Stimulated activated naive CD8-positive, alpha-beta T cell treated with anti-CD3 and anti-CD28 coated beads, Interleukin-15, amount 100 ng/mL, for 72 hours (primary cell): ENCODE data around the gene TBKBP1.

Source experiments
- ATAC-seq: fragments of 150-1000 bp; cut with Tn5 transposase; 2 replicates; pipeline ENCODE4 v1.10.0; 2021; ENCODE audit warnings: mild to moderate bottlenecking, moderate library complexity
- DNase-seq, 2 donors: peaks; one replicate each; pipeline ENCODE4 v3.0.0; 2021 to 2022
- H3K27ac Mint-ChIP-seq, 2 donors: one replicate each; pipeline ENCODE4 v1.8.0; 2022; ENCODE audit warnings: mild to moderate bottlenecking in 2 of 2, mixed read lengths in 2 of 2, moderate library complexity in 2 of 2
- H3K27me3 Mint-ChIP-seq: one replicate; pipeline ENCODE4 v1.8.0; 2022; ENCODE audit warnings: mixed read lengths
- H3K4me1 Mint-ChIP-seq: one replicate; pipeline ENCODE4 v1.8.0; 2022; ENCODE audit warnings: mild to moderate bottlenecking, mixed read lengths
- H3K4me3 Mint-ChIP-seq, 2 donors: one replicate each; pipeline ENCODE4 v1.8.0; 2022; ENCODE audit warnings: mild to moderate bottlenecking in 2 of 2, mixed read lengths in 2 of 2, moderate library complexity in 1 of 2
- H3K9me3 Mint-ChIP-seq, 2 donors: one replicate each; pipeline ENCODE4 v1.8.0; 2022; ENCODE audit warnings: mixed read lengths in 2 of 2

The TBKBP1 gene

DNA sequence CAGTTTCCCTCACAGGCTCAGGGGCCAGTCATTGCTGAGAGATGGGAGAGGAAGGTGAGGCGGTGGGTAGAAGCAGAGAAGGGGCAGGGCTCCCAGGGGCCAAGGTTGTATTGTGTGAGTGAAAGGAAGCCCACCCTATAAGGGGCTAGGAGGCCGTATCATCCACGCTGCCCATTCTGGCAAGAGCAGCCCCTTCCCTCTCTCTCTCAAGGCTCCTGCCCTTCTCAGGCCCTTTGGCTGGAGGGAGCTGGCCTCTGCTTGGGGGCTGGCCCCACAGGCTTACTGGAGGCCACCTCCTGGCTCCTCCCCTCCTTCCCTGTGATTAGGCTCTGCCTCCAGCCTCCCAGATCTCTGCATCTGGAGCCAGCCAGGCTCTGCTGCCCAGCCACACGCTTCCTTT, 7.6 kb downstream of the TBKBP1 start:
- peaks cover 95% of the 10 kb centered on the region for H3K4me1 Mint-ChIP-seq
- no peaks in the 10 kb centered on the region for H3K27me3 Mint-ChIP-seq
- ATAC-seq (no peak), DNase-seq (peak in 1 of 2 donors; percentile 7)
- peak overlapping the region in 1 of 2 donors; percentile 95 for H3K27ac Mint-ChIP-seq
- H3K4me3 Mint-ChIP-seq = peak overlapping the region; percentile 63 to 72
- no peaks in the 10 kb centered on the region for H3K9me3 Mint-ChIP-seq

DNA sequence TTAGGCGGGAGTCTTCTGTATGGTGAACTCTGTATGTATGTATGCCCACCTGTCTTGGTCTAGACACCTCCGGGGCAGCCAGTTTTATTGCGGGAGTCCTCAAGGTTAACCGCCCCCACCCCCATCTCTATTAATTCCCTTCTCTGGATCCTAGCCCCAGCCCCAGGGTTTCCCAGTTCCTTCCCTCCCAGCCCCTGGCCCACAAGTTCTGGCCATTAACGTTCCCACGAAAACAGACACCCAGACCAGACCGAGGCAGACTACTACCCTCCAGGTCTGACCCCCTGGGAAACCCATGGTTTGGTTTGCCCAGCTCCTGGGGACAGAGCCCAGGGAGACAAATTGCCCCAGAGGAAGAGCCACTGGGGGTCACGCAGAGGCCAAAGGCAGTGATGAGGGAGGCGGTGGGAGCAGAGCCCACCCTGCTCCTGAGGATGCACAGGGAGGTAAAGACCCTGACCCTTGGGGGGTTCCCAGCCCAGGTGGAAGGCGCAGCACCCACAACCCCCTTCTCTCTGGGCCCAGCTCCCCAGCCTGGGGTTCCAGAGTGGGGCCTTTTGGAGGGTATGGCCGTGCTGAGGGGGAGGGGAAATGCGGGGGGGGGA, 8.5 kb downstream of the TBKBP1 start:
- H3K4me3 Mint-ChIP-seq = peak overlapping the region; percentile 63 to 72
- no peak for ATAC-seq
- peak overlapping the region; percentile 80 to 86 for H3K27ac Mint-ChIP-seq

DNA sequence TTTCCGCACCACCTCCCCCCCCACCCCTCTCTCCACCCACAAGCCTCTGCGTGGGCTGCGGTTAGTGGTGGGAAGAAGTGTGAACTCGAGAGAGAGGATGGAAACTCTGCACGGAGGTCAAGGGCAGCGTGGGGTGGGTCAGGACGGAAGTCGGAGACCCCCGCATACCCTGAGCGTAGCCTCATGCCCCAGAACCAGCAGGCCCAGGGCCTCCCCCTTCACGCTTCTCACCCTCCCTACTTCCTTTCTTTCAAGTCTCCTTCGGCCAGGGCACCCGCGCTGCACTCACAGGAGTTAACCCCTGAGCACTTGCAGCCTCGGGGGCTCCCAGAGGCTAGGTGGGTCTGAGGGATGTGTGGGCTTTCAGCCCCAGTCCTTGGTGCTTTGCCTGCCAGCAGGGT, 9.2 kb downstream of the TBKBP1 start:
- no peaks in the 10 kb centered on the region for H3K9me3 Mint-ChIP-seq
- H3K4me3 Mint-ChIP-seq = peak overlapping the region; percentile 79 to 90
- H3K27ac Mint-ChIP-seq = peak overlapping the region; percentile 91 to 94
- peaks cover 92% of the 10 kb centered on the region for H3K4me1 Mint-ChIP-seq
- no peaks in the 10 kb centered on the region for H3K27me3 Mint-ChIP-seq
- ATAC-seq = peak; percentile 52
- DNase-seq = peak; percentile 56 to 80

More for the DNA sequence above, 8.5 kb downstream of the TBKBP1 start:
- Mint-ChIP-seq H3K27me3 (no peaks in the 10 kb centered on the region), H3K4me1 (peaks cover 95% of the 10 kb centered on the region), H3K9me3 (no peaks in the 10 kb centered on the region)
- DNase-seq = peak in 1 of 2 donors; percentile 3

DNA sequence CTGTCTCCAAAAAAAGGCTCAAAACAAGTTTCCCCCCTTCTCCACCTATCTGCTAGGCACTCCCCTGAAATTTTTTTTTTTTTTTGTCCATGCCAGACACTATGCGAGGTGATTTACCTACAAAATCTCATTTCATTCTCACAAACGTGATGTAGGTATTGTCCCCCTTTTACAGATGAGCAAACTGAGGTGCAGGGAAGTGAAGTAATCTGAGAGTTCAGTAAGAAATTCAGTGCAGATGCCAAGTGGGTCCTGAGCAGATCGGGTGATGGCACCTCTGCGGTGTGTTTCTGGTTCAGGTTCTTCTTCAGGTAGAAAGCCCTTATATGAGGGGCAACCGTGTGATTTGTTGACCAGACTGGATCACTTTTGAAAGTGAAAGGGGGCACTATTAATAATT, 9.7 kb downstream of the TBKBP1 start:
- H3K27me3 Mint-ChIP-seq = no peaks in the 10 kb centered on the region
- DNase-seq (no peak), ATAC-seq (no peak)
- H3K4me1 Mint-ChIP-seq = peaks cover 87% of the 10 kb centered on the region
- H3K27ac Mint-ChIP-seq = peak overlapping the region; percentile 91 to 94
- H3K9me3 Mint-ChIP-seq = no peaks in the 10 kb centered on the region
- H3K4me3 Mint-ChIP-seq = peak overlapping the region; percentile 79 to 90

DNA sequence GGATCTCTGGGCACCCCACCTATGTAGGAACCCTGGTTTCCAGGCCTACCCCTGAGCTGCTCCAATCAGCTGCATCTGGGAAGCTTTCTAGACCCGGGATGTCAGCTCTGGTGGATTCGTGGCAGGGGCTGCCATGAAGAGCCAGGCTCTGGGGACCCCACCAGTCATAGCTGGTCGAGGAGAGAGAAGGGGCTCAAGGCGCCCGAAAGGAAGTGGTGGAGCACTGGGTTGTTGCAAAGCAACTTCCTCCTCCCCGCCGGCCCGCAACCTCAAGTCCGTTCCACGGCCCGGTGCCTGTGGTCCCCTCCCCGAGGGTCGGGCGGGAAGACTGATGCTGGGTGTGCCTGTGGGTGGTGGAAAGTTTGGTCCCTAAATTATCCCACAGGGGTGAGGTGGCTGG, 10.2 kb downstream of the TBKBP1 start:
- Mint-ChIP-seq H3K4me1 (peaks cover 83% of the 10 kb centered on the region), H3K4me3 (peak overlapping the region; percentile 79 to 90), H3K27me3 (no peaks in the 10 kb centered on the region), H3K27ac (peak overlapping the region; percentile 93 to 94), H3K9me3 (no peaks in the 10 kb centered on the region)
- DNase-seq = peak; percentile 26 to 39
- ATAC-seq = no peak

DNA sequence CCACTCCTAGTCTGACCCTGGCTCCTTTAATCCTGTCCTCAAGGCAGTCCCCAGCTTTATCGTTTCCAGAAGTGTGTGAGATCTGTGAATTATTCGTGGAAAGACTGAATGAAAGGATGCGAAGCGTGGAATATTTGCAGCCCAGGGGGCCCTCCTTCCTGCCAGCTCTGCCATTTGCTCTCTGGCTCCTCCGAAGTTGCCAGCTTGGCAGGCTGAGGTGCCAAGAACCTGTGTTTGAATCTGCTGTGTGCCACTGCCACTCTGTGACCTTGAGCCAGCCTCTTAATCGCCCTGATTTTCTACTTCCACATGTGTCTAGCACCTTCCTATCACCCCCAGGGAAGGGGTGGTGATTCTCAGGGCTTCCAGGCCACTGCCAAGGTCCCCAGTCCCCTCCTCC, 10.8 kb downstream of the TBKBP1 start:
- no peaks in the 10 kb centered on the region for H3K9me3 Mint-ChIP-seq
- H3K4me3 Mint-ChIP-seq = peak overlapping the region; percentile 79 to 90
- peaks cover 81% of the 10 kb centered on the region for H3K4me1 Mint-ChIP-seq
- ATAC-seq = no peak
- peak overlapping the region in 1 of 2 donors; percentile 94 for H3K27ac Mint-ChIP-seq
- no peak for DNase-seq
- H3K27me3 Mint-ChIP-seq = no peaks in the 10 kb centered on the region

DNA sequence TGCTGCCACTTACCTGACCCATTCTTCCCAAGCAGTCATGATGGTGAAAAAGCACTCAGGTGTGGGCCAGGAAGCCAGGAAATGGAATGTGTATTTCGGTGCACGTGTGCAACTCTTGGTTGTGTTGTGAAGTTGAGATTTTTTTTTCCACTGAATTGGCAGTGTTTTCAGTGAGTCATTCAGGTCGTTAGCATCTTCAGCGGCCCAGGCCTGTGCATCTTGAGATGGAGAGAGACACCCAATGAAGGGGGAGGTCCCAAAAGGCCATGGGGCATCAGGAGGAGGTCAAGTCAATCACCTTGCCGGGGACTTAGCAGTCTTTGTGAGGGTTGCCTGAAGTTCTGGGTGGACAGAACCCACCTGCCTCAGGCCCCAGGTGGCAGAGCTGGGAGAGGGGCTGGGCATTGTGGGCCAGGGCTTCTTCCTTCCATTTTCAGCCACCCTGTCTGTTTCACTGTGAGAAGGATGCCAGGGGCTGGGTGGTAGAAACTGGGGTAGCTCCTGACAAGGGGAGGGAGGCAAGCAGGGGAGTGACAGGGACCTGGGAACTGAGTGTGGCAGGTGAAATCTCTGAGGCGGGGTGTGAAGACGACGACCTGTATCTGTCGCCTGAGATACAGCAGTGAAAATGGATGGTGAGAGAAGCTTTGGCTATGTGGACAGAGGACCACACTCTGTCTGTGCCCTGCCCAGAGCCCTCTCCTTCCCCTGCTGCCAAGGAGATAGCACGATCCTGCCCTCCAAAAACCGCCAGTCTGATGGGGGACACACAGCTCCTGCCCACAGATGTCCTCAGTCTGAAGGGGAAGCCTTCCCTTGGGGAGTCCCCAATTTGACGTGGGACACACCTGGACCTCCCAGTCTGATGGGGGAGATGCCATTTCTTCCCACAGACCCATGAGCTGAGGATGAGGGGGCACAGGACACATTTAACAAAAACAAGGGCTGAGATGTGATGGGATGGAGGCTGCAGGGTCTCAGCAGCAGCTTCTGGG, 11.9 kb downstream of the TBKBP1 start:
- Mint-ChIP-seq H3K27ac (peak overlapping the region; percentile 94 to 98), H3K9me3 (no peaks in the 10 kb centered on the region), H3K4me1 (peaks cover 85% of the 10 kb centered on the region)

DNA sequence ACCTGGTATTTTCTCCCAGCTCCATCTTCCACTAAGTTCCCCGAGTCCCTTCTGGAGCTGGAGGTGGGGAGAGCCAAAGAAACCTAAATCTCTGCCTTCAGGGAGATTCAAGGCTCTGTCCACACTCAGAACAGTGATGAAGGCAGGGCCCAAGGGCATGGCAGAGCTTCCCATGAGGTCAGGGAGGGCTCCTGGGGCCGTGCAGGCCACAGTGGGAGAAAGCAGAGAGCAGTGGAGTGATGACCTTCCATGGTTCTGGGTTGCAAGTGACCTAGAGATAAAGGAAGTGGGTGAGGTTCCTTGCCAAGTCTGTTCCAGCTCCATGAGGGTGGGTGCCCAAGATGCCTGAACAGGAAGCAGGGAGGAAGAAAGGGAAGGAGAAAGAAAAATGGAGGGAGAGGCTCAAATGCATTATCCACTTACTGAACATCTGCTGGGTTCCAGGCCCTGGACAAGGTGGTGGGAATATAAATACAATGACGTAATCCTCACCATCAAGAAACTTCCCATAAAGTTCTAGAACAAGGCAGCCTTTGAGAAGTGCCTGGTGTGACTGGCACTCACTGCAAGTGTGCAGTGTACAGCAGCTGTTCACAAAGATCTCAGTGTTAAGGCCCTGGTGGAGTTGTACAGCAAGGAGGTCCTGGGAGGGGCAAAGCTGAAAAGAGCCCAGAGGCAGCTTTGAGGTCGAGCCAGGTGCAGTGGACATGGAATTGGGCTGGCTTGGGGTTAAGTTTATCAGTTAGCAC, 13.3 kb downstream of the TBKBP1 start:
- Mint-ChIP-seq H3K27ac (peak overlapping the region in 1 of 2 donors; percentile 7), H3K4me1 (peaks cover 85% of the 10 kb centered on the region), H3K9me3 (no peaks in the 10 kb centered on the region), H3K4me3 (peak overlapping the region; percentile 79 to 90), H3K27me3 (no peaks in the 10 kb centered on the region)
- DNase-seq (no peak), ATAC-seq (no peak)

More for the DNA sequence above, 11.9 kb downstream of the TBKBP1 start:
- DNase-seq (peak; percentile 20 to 61), ATAC-seq (peak; percentile 37)
- peak overlapping the region; percentile 79 to 90 for H3K4me3 Mint-ChIP-seq
- H3K27me3 Mint-ChIP-seq = no peaks in the 10 kb centered on the region

DNA sequence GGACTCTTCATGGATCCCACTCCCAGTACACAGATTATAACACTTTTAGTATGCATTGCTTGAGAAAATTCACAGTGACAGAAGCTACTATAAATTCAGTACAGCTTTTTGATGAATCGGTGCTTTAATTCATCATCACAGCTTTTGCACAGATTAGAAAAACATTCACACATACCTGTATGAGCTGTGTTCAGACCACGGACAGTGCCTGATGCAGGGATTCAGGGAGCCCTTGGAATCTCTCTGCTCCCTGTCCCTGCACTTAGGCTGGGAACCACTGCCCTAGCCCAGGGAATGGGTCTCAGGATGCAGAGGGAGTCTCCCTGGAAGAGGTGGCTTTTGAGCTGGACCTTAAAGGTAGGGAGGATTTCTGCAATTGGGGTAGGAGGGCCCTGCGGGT, 13.9 kb downstream of the TBKBP1 start:
- ATAC-seq (no peak), DNase-seq (no peak)
- Mint-ChIP-seq H3K4me1 (peaks cover 85% of the 10 kb centered on the region), H3K27me3 (no peaks in the 10 kb centered on the region), H3K4me3 (no peak overlapping the region), H3K9me3 (no peaks in the 10 kb centered on the region), H3K27ac (no peak overlapping the region)

DNA sequence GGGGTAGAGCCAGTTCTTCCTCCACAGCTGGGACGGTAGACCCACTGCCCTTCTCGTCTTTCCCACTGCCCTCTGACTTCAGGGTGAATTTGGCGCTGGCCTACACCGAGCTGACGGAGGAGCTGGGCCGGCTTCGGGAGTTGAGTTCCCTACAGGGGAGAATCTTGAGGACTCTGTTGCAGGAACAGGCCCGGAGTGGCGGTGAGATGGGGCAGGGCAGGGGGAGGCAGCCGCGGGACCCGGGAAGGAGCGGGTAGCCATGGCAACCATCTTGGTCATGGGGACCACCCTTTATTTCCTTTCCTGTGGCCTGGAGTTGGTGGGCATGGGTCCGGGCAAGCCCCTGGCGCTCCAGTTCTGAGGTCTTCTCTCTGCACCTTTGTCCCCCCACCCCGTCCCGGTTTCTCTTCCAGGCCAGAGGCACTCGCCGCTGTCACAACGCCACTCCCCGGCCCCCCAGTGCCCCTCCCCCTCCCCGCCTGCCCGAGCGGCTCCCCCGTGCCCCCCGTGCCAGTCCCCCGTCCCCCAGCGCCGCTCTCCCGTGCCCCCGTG, 14.4 kb downstream of the TBKBP1 start:
- no peak for ATAC-seq
- Mint-ChIP-seq H3K27ac (no peak overlapping the region), H3K27me3 (no peaks in the 10 kb centered on the region), H3K4me1 (peaks cover 85% of the 10 kb centered on the region), H3K9me3 (no peaks in the 10 kb centered on the region), H3K4me3 (no peak overlapping the region)
- no peak for DNase-seq

DNA sequence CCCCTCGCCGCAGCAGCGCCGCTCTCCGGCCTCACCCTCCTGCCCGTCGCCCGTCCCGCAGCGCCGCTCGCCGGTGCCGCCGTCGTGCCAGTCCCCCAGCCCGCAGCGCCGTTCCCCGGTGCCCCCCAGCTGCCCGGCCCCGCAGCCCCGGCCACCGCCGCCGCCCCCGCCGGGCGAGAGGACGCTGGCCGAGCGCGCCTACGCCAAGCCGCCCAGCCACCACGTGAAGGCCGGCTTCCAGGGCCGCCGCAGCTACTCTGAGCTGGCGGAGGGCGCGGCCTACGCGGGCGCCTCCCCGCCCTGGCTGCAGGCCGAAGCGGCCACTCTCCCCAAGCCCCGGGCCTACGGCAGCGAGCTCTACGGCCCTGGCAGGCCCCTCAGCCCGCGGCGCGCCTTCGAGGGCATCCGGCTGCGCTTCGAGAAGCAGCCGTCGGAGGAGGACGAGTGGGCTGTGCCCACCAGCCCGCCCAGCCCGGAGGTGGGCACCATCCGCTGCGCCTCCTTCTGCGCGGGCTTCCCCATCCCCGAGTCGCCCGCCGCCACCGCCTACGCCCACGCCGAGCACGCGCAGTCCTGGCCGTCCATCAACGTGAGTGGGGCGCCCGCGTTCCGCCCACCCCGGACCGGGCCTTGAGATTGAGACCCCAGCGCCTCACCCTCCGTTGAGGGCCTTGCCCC, 15.0 kb downstream of the TBKBP1 start:
- H3K4me3 Mint-ChIP-seq = no peak overlapping the region
- no peaks in the 10 kb centered on the region for H3K9me3 Mint-ChIP-seq
- H3K27ac Mint-ChIP-seq = no peak overlapping the region
- DNase-seq = no peak
- ATAC-seq = no peak
- H3K27me3 Mint-ChIP-seq = no peaks in the 10 kb centered on the region
- peaks cover 85% of the 10 kb centered on the region for H3K4me1 Mint-ChIP-seq

DNA sequence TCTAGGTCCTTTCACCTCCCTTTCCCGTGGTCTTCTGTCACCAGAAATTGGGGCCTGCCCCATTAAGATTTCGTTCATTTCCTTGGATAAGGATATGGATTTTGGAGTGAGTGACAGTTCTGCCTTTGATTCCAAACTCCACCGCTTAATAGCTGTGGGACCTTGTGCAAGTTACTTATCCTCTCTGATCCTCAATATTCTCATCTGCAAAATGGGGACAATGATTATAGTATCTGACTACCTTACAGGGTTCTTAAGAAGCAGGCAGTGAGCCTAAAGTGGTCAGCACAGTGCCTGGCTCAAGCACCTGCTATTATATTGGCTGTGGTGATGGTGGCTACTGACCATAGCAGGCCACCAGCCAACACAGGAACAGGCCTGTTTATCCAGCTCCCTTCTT, 15.6 kb downstream of the TBKBP1 start:
- no peak for DNase-seq
- H3K4me3 Mint-ChIP-seq = no peak overlapping the region
- H3K9me3 Mint-ChIP-seq = no peaks in the 10 kb centered on the region
- H3K4me1 Mint-ChIP-seq = peaks cover 85% of the 10 kb centered on the region
- no peak for ATAC-seq
- no peaks in the 10 kb centered on the region for H3K27me3 Mint-ChIP-seq
- no peak overlapping the region for H3K27ac Mint-ChIP-seq

DNA sequence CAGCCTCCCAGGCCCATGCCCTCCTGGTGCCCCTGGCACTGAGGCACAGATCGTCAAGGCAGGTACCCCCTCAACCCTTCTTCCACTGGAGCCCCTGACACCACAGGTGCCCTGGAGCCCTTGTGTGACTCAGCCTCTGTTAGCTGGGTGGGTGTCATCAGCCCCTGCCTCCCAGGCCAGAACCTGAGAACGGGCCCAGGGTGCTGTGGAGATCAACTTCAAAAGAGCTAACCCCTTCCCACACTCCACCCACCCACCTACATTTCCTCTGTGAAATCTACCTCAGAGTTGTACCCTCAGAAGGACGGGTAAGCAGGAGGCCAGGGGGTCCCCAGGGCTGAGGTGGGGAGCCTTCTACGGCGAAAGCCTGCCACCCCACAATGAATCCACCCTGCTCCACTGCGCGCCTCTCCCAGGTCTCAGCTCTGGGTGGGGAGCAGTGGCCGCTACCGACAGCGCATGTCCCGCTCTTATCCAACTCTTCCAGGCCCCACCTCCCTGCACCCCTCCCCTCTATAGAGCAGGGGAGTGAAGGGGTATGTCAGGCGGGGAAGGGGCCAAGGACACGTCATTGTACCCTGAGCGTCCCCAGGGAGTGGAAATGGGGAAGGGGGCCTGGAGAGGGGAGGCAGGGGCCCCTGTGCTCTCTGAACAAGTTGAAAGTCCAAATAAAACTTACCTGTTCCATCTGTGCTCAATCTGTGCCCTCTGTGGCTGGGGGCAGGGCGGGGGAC, 17.6 kb downstream of the TBKBP1 start:
- H3K4me1 Mint-ChIP-seq = peaks cover 85% of the 10 kb centered on the region
- no peak for DNase-seq
- no peak overlapping the region for H3K27ac Mint-ChIP-seq

DNA sequence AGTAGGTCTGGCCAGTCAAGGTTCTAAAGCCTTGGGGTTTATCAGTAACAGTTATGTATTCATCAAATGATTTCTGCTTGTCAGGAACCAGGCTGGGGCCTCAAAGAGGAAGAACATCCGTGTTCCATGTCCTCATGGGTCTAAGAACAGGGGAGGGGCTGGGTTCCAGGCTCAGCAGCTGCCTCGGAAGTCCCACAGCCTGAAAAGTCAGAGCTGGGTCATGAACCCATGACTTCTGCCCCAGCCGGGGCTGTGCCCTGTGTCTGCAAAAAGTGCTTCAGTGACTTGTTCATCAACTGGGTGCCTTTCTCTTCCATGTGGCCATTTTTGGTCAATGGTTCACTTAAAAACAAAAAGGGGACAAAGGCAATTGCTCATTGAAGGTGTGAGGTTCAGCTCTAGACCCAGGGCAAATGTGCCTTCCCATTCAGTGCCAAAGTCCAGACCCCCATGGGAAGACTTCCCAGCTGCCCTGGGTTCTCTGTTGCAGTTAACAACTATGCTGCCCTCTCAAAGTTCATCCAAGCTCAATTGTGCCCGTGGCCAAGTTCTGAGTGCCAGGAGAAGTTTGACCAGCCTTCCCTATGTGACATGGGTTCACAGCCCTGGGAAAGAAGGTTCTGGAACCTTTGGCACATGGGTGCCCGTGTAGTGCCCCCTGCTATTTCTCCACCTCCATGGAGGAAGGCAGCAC, 18.5 kb downstream of the TBKBP1 start:
- Mint-ChIP-seq H3K9me3 (no peaks in the 10 kb centered on the region), H3K27ac (no peak overlapping the region), H3K27me3 (no peaks in the 10 kb centered on the region), H3K4me1 (peaks cover 85% of the 10 kb centered on the region), H3K4me3 (no peak overlapping the region)
- DNase-seq (no peak), ATAC-seq (no peak)

More for the DNA sequence above, 17.6 kb downstream of the TBKBP1 start:
- Mint-ChIP-seq H3K9me3 (no peaks in the 10 kb centered on the region), H3K4me3 (peak overlapping the region in 1 of 2 donors; percentile 16), H3K27me3 (no peaks in the 10 kb centered on the region)
- ATAC-seq = no peak
